Ramos (cell line): Measurements from ENCODE around the gene GNRHR.
"Not testable (repeated sequence)": the region's sequence is repeated elsewhere in the genome, so short reads cannot be mapped to it uniquely, and the experiment has no call there.

ENCODE experiments used
- in situ Hi-C: fragments of 300-500 bp; cut with MboI; formaldehyde crosslinking; loops from one replicate; pipeline ENCODE4 v1.14.3; 2022; ENCODE audit warnings: low sequenced_read_pairs; ENCODE audit not compliant: unreplicated experiment

Gene GNRHR, protein sequence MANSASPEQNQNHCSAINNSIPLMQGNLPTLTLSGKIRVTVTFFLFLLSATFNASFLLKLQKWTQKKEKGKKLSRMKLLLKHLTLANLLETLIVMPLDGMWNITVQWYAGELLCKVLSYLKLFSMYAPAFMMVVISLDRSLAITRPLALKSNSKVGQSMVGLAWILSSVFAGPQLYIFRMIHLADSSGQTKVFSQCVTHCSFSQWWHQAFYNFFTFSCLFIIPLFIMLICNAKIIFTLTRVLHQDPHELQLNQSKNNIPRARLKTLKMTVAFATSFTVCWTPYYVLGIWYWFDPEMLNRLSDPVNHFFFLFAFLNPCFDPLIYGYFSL

DNA sequence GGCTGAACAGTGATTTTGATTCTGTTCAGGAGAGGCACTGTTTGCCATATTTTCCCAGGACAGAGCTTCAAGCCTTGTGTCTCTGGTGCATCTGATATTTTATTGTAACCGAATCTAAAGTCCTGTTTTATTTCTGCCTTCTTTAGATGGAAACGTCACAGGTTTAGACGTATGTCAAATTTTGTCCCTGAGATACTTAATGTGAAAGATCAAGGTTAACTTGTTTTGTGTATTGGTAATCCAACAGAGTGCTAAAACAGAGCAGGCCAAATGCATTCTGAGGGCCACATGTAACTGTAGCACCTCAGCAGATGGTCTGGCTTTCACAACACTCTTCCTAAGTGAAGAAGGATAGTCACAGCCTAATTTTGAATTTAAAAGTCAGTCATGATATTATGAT lies at the start of gene GNRHR:
Gene GNRHR (minus strand): TSS at position 101 of the 400 bp plus-strand sequence. CDS start 53 bp downstream, at position 48.
- in situ Hi-C loops = no loop called here

GRCh38 chr4:67796810-67797209 lies 42.6 kb upstream of the GNRHR start:
- in situ Hi-C loops = no loop called here

DNA sequence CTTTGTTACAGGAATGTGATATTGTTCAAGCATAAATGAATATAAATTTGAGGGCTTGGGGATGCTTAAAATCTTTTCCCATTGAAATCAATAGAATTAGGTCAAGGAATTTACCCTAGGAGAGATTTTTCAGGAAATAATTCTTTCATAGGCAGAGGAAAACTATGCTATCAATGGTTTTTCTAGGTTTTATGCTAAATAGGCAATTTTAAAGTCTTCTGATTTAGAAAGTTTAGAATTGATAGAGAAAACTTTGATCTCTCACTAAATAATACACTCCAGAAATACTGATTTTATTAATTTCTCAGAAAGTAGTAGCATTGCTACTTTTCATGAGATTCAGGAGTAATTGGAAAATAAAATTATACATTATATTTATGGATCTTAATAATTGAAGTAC lies 36.5 kb upstream of the GNRHR start:
- in situ Hi-C loops = no loop called here

DNA sequence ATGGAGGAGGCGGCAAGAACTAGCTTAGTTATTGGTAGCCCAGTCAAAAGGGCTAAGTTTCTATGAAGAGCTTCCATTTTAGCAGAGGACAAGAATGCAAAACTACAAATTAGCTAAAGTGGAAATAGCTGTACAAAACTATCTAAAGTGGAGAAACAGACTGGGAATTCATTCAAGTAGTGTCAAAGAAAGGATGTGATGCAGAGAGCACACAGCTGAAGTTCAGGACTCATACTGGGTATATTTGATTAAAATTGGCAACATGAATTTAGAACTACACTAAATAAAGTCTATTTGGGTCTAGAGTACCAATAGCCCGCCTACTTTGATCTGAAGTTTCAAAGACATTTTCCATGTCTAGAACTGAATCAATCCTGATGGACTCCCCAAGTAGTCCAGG lies 33.1 kb upstream of the GNRHR start:
- in situ Hi-C loops = no loop called here

- in situ Hi-C loops = no loop called here
Observed at GRCh38 chr4:67785528-67785927, 31.3 kb upstream of the GNRHR start.

- in situ Hi-C loops = no loop called here
Observed at GRCh38 chr4:67779631-67780030, 25.4 kb upstream of the GNRHR start.

GRCh38 chr4:67776746-67777145 lies 22.6 kb upstream of the GNRHR start:
- in situ Hi-C loops = no loop called here

GRCh38 chr4:67770422-67770821 lies 16.2 kb upstream of the GNRHR start:
- in situ Hi-C loops = no loop called here

- in situ Hi-C loops = no loop called here
Observed at GRCh38 chr4:67765928-67766327, 11.7 kb upstream of the GNRHR start.

GRCh38 chr4:67765401-67765800 lies 11.2 kb upstream of the GNRHR start:
- in situ Hi-C loops = no loop called here

GRCh38 chr4:67764183-67764582 lies 10.0 kb upstream of the GNRHR start:
- in situ Hi-C loops = no loop called here

DNA sequence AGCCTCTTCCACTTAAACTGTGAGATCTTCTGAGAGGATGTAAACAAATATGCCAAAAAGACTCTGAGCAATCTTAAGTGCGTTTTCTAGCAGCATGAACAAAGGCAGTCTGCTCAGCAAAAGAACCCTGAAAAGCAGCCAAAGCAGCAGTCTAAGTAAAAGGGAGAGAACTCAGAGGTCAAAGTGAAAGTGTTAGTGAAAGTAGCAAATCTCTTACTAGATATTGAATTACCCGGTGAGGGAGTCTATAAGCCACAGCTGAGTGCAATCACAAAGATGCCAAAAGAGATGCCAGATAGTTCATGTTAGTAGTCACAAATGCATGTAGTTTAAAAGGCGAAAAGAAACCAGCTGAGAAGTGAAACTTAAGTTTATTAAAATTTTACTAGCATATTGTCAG lies 7.9 kb upstream of the GNRHR start:
- in situ Hi-C loops = no loop called here

DNA sequence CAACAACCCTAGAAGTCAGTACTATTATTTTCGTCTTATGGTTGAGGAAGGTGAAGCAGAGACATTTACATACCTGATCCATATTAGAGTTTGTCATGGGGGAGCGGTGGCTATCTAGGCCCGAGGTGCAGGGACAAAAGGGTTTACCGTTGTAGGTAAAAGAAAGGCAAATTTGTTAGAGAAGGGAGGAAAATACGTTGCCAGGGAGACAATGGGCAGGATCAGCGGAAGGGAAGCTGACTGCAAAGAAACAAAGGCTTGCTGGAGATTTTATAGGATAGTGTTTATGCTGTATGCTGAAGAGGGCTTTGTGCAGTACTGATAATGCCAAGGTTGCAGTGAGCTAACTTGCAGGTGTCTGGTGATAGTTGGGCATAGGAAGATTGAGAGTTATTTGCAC lies 2.8 kb upstream of the GNRHR start:
- in situ Hi-C loops = not testable (repeated sequence)

DNA sequence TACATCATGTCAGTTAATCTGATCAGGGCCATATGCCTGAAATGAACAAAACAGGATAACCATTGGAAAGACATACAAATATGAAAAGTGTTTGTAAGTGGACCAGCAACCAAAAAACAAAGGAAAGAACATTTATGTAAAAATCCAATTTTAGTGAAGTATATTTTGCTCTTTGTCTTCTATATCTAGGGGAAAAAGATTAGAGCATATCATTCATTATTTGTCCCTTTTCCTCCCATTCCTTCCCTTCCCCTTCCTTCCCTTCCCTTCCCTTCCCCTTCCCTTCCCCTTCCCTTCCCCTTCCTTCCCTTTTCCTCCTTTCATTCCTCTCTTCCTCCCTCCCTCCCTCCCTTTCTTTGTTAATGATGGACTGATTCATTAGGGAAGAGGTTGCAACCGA lies 1.8 kb upstream of the GNRHR start:
- in situ Hi-C loops = no loop called here

GRCh38 chr4:67751260-67751659 lies 2.9 kb downstream of the GNRHR start:
- in situ Hi-C loops = no loop called here

DNA sequence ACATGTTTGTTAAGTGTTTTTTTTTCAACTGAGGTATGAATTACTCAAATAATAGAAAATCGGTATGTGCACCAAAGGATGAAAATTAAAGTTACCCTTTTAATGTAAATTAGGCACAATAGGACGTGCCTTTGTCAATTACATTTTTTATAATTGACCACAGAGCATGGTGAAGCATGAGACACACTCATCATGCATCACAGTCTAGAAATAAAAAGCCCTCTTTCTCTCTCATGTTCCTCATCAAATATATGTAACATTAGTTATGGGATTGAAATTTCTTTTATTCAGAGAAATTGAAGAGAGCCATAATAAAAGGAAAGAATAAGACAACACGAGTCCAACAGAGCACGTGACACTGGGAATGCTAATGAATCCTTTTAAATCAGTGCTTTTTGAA lies 3.5 kb downstream of the GNRHR start:
- in situ Hi-C loops = no loop called here

- in situ Hi-C loops = no loop called here
Observed at GRCh38 chr4:67749286-67749685, 4.9 kb downstream of the GNRHR start.

- in situ Hi-C loops = no loop called here
Observed at GRCh38 chr4:67746797-67747495, 7.2 kb downstream of the GNRHR start.

GRCh38 chr4:67744561-67745283 lies 9.5 kb downstream of the GNRHR start:
- in situ Hi-C loops = no loop called here

DNA sequence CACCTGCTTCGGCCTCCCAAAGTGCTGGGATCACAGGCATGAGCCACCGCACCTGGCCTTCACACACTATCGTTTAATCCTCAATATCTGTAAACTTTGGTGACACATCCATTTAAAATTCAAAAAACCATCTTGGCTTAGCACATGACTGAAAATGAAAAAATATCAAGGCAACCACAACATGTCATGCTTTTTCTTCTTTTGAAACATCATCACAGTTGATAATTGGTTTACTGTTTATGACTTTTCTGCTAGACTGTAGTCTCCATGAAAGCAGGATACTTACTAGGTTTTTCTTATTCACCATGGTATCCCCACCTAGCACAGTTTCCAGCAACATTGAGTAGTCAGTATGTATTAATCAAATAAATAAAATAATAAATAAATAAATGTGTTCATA lies 11.0 kb downstream of the GNRHR start:
- in situ Hi-C loops = no loop called here

DNA sequence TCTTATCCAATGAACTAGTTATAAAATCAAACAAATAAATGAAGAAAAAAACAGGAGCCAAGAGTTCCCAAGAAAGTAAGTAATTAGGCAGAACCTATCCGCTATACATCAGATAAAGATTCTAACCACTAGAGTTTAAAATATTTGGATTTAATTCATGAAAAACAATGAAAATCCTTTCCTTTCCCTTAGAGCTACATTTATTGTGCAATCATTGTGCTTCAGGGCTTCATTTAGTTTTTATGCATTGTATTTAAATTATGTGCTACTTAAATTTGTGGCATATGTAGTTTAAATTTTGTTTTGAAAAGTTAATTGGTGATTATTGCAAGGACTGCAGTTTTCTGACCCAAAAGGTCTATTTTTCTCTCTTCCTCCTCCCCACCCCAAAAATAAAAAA lies 17.9 kb downstream of the GNRHR start:
- in situ Hi-C loops = no loop called here
